ENCODE measurements around the gene NFIA.
A peak's percentile ranks its signal among the peaks of the same experiment; 100 is the strongest.

The NFIA gene

GRCh38 chr1:61190153-61190552 lies 107.8 kb downstream of the NFIA start:
- DNase-seq = no peak

- no peak for DNase-seq
These were observed 108.5 kb downstream of the NFIA start for GRCh38 chr1:61190618-61191432.

- DNase-seq = no peak
These were observed 109.0 kb downstream of the NFIA start for GRCh38 chr1:61191433-61191720.

GRCh38 chr1:61192663-61193330 lies 110.4 kb downstream of the NFIA start:
- DNase-seq = no peak

GRCh38 chr1:61193808-61194207 lies 111.4 kb downstream of the NFIA start:
- DNase-seq = no peak

- no peak for DNase-seq
These were observed 116.2 kb downstream of the NFIA start for GRCh38 chr1:61198554-61198953.

- DNase-seq = no peak
These were observed 118.7 kb downstream of the NFIA start for GRCh38 chr1:61201035-61201434.

- no peak for DNase-seq
These were observed 120.7 kb downstream of the NFIA start for GRCh38 chr1:61202854-61203598.

- no peak for DNase-seq
These were observed 122.2 kb downstream of the NFIA start for GRCh38 chr1:61204528-61204927.

- DNase-seq = no peak
These were observed 125.1 kb downstream of the NFIA start for GRCh38 chr1:61207416-61207815.

GRCh38 chr1:61208172-61208571 lies 125.8 kb downstream of the NFIA start:
- DNase-seq = no peak

- no peak for DNase-seq
These were observed 126.5 kb downstream of the NFIA start for GRCh38 chr1:61208831-61209230.

GRCh38 chr1:61210435-61211154 lies 128.2 kb downstream of the NFIA start:
- DNase-seq = no peak

GRCh38 chr1:61213245-61214011 lies 131.1 kb downstream of the NFIA start:
- no peak for DNase-seq

- DNase-seq = no peak
These were observed 132.8 kb downstream of the NFIA start for GRCh38 chr1:61215119-61215518.

GRCh38 chr1:61215676-61216289 lies 133.4 kb downstream of the NFIA start:
- DNase-seq = no peak

GRCh38 chr1:61220536-61220935 lies 138.2 kb downstream of the NFIA start:
- no peak for DNase-seq

GRCh38 chr1:61221642-61222041 lies 139.3 kb downstream of the NFIA start:
- DNase-seq = no peak

- DNase-seq = no peak
These were observed 139.9 kb downstream of the NFIA start for GRCh38 chr1:61222240-61222639.

GRCh38 chr1:61223140-61223539 lies 140.8 kb downstream of the NFIA start:
- DNase-seq = no peak

- peak; percentile 86 for DNase-seq
These were observed 142.2 kb downstream of the NFIA start for GRCh38 chr1:61224609-61225008.

GRCh38 chr1:61225478-61225877 lies 143.1 kb downstream of the NFIA start:
- no peak for DNase-seq

Measured in DMS79 (cell line).